GM18520 (cell line): ENCODE measurements around the gene KCNC1.

ENCODE experiments used
- ATAC-seq: cut with Tn5 transposase; IDR thresholded peaks from one replicate; pipeline ENCODE4 v1.9.1; 2021; ENCODE audit not compliant: unreplicated experiment

The KCNC1 gene

GRCh38 chr11:17786824-17787525, 52.4 kb downstream of the KCNC1 start:
- no peak for ATAC-seq

GRCh38 chr11:17788084-17788483, 53.5 kb downstream of the KCNC1 start:
- no peak for ATAC-seq

GRCh38 chr11:17790453-17790852, 55.9 kb downstream of the KCNC1 start:
- no peak for ATAC-seq

- no peak for ATAC-seq
These were observed 56.6 kb downstream of the KCNC1 start for GRCh38 chr11:17791144-17791543.

- ATAC-seq = no peak
These were observed 57.6 kb downstream of the KCNC1 start for GRCh38 chr11:17792161-17792560.

GRCh38 chr11:17793642-17794170, 59.1 kb downstream of the KCNC1 start:
- no peak for ATAC-seq

GRCh38 chr11:17794981-17795380, 60.4 kb downstream of the KCNC1 start:
- ATAC-seq = no peak

GRCh38 chr11:17796154-17796553, 61.6 kb downstream of the KCNC1 start:
- no peak for ATAC-seq

- no peak for ATAC-seq
These were observed 63.7 kb downstream of the KCNC1 start for GRCh38 chr11:17798253-17798652.

- no peak for ATAC-seq
These were observed 64.1 kb downstream of the KCNC1 start for GRCh38 chr11:17798716-17799115.

GRCh38 chr11:17799147-17799546, 64.6 kb downstream of the KCNC1 start:
- no peak for ATAC-seq

GRCh38 chr11:17801166-17801565, 66.6 kb downstream of the KCNC1 start:
- ATAC-seq = no peak

- ATAC-seq = no peak
These were observed 67.9 kb downstream of the KCNC1 start for GRCh38 chr11:17802491-17802890.

- no peak for ATAC-seq
These were observed 69.3 kb downstream of the KCNC1 start for GRCh38 chr11:17803754-17804334.

GRCh38 chr11:17805043-17805442, 70.5 kb downstream of the KCNC1 start:
- ATAC-seq = no peak

GRCh38 chr11:17805873-17806272, 71.3 kb downstream of the KCNC1 start:
- ATAC-seq = no peak

- no peak for ATAC-seq
These were observed 72.5 kb downstream of the KCNC1 start for GRCh38 chr11:17807034-17807433.

- no peak for ATAC-seq
These were observed 75.5 kb downstream of the KCNC1 start for GRCh38 chr11:17810041-17810440.

GRCh38 chr11:17810746-17811145, 76.2 kb downstream of the KCNC1 start:
- no peak for ATAC-seq

GRCh38 chr11:17811352-17811751, 76.8 kb downstream of the KCNC1 start:
- ATAC-seq = no peak

GRCh38 chr11:17812091-17812864, 77.7 kb downstream of the KCNC1 start:
- no peak for ATAC-seq

- no peak for ATAC-seq
These were observed 78.2 kb downstream of the KCNC1 start for GRCh38 chr11:17812865-17813187.
